ENCODE results near the gene TACC2. TPM values are rescaled to one million over a fixed set of nuclear protein-coding genes. Genes with fewer than 3 reads are reported as not detected.
"Not testable (repeated sequence)": the region's sequence is repeated elsewhere in the genome, so short reads cannot be mapped to it uniquely, and the experiment has no call there.

TACC2 gene
- total RNA-seq, 1 donor from 2014 or later, result not detected

DNA sequence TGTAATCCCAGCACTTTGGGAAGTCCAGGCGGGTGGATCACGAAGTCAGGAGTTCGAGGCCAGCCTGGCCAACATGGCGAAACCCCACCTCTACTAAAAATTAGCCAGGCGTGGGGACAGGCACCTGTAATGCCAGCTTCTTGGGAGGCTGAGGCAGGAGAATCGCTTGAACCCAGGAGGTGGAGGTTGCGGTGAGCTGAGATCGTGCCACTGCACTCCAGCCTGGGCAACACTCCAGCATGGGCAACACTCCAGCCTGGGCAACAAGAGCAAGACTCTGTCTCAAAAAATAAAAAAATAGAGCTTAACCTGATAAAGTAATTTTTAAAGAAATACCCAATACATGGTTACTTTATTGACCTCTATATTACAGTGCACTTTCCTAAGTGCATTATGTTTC, 19.9 kb upstream of the TACC2 start:
- H3K27ac Mint-ChIP-seq; H3K9me3 Mint-ChIP-seq; H3K4me3 Mint-ChIP-seq (ENCODE audit: low read depth); DNase-seq (ENCODE audit: low spot score); H3K27me3 Mint-ChIP-seq (ENCODE audit: low read depth); intact Hi-C loops (cut with micrococcal nuclease): not testable (repeated sequence)
- Mint-ChIP-seq H3K36me3 (ENCODE audit: low read depth) (peaks cover 53% of the 10 kb centered on the region), H3K4me1 (ENCODE audit: low read depth) (peaks cover 11% of the 10 kb centered on the region)

DNA sequence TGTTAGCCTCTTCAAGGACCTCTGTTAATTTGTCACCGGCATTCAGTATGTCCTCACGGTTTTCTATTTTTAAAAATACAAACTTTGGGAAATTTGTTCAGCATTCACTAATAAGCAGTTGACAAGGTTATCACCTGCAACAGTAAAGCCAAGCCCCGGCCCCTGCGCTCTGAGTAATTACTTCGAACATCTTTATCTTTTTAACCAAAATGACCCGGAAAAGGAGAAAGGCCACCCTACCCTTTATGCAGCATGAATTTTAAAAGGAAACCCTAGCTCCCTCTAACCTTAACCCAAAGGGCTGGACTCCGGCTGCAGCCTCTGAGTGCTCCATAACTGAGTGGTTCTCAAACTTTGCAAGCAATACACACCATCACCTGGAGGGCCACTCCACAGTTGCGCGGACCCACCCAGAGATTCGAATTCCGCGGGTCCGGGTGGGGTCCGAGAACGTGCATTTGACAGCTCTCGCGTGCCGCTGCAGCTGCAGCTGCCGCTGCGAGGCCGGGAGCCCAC, 14.9 kb upstream of the TACC2 start:
- Mint-ChIP-seq H3K4me3 (ENCODE audit: low read depth) (peak overlapping the region; percentile 86), H3K27me3 (ENCODE audit: low read depth) (no peaks in the 10 kb centered on the region), H3K27ac (no peak overlapping the region), H3K9me3 (peaks cover 19% of the 10 kb centered on the region), H3K36me3 (ENCODE audit: low read depth) (peaks cover 32% of the 10 kb centered on the region), H3K4me1 (ENCODE audit: low read depth) (peaks cover 12% of the 10 kb centered on the region)
- intact Hi-C loops (cut with micrococcal nuclease), result loop anchor here (1.0 kb wide), 1 partner anchor 46 kb away; the partner anchor contains the start of gene ATE1
- DNase-seq (ENCODE audit: low spot score), result no peak

DNA sequence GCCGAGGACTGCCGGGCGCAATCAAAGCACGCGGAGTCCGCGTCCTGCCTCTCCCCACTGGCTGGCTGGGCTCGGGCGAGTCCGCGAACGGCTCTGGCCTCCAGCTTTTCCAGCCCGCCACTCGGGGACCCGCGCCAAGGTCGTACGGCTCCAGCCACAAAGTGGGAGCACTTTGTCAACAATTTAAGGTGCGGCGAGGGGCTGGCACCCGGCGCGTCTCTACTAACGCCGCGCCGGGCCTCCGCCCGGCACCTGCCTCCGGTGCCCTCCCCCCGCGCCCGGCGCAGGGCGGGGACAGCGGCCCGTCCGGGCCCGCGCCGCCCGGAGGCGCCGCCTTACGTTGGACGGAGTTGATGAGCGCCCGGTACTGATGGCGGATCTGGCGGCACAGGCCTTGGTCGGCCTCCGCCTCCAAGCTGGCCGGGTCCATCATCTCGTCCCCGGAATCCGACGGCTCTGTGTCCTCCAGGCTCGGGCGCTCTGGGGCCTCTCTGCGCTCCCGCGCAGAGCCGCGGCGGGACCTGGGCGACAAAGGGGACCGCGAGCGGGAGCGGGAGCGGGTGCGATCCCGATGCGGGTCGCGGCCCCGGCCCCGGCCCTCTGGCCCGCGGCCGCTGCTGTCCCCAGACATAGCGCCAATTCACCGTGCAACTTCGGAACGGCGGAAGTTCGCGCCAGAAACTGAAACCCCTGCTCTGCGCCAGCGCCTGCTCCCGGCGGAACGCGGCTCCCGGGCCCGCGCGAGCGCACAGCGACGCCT, 14.2 kb upstream of the TACC2 start, which contains the start of gene NSMCE4A:
NSMCE4A (minus strand) TSS at position 683 of the 760 bp plus-strand sequence; CDS start at position 631, 52 bp downstream.
- peaks cover 12% of the 10 kb centered on the region for H3K4me1 Mint-ChIP-seq (ENCODE audit: low read depth)
- DNase-seq (ENCODE audit: low spot score), result peak; percentile 67
- H3K4me3 Mint-ChIP-seq (ENCODE audit: low read depth), result peak within 1 kb of the TSS; percentile 86
- no peaks in the 10 kb centered on the region for H3K27me3 Mint-ChIP-seq (ENCODE audit: low read depth)
- H3K27ac Mint-ChIP-seq, result no peak within 1 kb of the TSS
- peaks cover 29% of the 10 kb centered on the region for H3K36me3 Mint-ChIP-seq (ENCODE audit: low read depth)
- H3K9me3 Mint-ChIP-seq, result peaks cover 19% of the 10 kb centered on the region
- intact Hi-C loops (cut with micrococcal nuclease), result loop anchor here (1.0 kb wide), 1 partner anchor 46 kb away; the partner anchor contains the start of gene ATE1

DNA sequence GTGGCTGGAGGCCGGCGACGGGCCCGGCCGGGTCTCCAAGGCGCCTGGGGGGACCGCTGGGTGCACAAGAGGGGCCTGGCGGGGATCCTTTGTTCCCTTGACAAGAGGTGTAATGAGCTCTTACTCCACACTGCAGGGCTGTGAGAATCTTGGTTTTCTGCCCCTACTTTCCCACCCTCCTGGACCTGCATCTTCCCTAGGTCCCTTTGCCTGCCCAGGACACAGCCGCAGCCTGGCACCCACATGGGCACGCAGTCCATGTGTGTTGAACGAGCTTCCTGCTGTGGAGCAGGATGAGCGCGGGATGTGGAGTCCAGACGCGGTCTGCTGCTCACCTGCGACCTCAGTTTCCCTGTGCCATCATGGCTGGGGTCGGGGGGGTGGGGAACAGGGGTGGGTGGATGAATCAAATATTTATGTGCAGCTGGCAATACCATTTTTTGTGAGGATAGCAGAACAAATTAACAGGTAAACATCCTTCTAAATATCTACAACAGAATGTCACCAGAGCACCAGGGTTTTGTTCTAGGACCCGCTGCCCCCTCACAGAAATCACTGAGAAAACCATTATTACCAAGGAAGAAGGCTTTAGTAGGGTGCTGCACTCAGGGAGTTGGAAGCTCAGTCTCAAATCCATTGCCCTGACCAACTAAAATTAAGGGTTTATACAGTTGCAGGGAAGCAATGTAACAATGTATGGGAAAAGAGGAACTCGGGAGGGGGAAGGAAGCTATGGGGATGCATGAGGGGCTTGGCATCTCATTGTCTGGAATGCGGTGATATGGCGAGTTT, 13.5 kb upstream of the TACC2 start:
- no peaks in the 10 kb centered on the region for H3K27me3 Mint-ChIP-seq (ENCODE audit: low read depth)
- H3K4me1 Mint-ChIP-seq (ENCODE audit: low read depth), result peaks cover 12% of the 10 kb centered on the region
- H3K36me3 Mint-ChIP-seq (ENCODE audit: low read depth), result peaks cover 27% of the 10 kb centered on the region
- H3K9me3 Mint-ChIP-seq, result peaks cover 19% of the 10 kb centered on the region
- intact Hi-C loops (cut with micrococcal nuclease), result no loop called here
- H3K4me3 Mint-ChIP-seq (ENCODE audit: low read depth), result peak overlapping the region; percentile 64
- H3K27ac Mint-ChIP-seq, result no peak overlapping the region
- no peak for DNase-seq (ENCODE audit: low spot score)

DNA sequence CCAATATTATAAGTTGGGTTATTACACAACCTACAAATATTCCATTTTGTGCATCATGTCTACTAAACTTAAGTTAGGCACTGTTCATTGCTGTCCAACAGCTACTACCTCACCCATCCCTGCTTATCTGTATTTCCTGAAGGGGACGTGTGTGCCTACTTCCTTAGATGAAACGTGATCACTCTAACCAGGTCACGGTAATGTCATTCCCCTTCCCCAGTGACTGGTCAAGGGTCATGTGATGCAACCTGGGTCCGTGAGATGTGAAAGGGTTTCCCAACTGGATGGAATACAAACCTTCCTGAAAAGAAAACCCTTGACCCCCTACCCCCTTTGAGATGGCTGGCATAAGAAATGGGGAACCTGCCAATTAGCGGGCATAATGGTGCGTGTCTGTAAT, 12.4 kb upstream of the TACC2 start:
- intact Hi-C loops (cut with micrococcal nuclease), result no loop called here

DNA sequence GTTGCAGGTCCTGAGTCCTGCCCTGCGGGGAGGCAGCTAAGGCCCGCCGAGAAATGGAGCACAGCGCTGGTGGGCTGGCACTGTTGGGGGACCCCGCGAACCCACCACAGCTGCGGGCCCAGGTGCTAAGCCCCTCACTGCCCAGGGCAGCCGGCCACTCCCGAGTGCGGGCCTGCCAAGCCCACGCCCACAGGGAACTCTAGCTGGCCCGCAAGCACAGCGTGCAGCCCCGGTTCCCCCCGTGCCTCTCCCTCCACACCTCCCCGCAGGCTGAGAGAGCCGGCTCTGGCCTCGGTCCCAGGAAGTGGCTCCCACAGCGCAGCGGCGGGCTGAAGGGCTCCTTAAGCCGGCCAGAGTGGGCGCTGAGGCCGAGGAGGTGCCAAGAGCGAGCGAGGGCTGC, 10.5 kb upstream of the TACC2 start:
- Mint-ChIP-seq H3K36me3 (ENCODE audit: low read depth) (peaks cover 6% of the 10 kb centered on the region), H3K27me3 (ENCODE audit: low read depth) (no peaks in the 10 kb centered on the region), H3K4me3 (ENCODE audit: low read depth) (no peak overlapping the region), H3K9me3 (peaks cover 19% of the 10 kb centered on the region), H3K4me1 (ENCODE audit: low read depth) (peaks cover 3% of the 10 kb centered on the region), H3K27ac (no peak overlapping the region)
- DNase-seq (ENCODE audit: low spot score), result no peak
- intact Hi-C loops (cut with micrococcal nuclease), result no loop called here

More for the DNA sequence above, 12.4 kb upstream of the TACC2 start:
- no peak overlapping the region for H3K27ac Mint-ChIP-seq
- no peak for DNase-seq (ENCODE audit: low spot score)
- peaks cover 19% of the 10 kb centered on the region for H3K9me3 Mint-ChIP-seq
- peaks cover 19% of the 10 kb centered on the region for H3K36me3 Mint-ChIP-seq (ENCODE audit: low read depth)
- peak overlapping the region; percentile 26 for H3K4me3 Mint-ChIP-seq (ENCODE audit: low read depth)
- H3K27me3 Mint-ChIP-seq (ENCODE audit: low read depth), result no peaks in the 10 kb centered on the region
- peaks cover 12% of the 10 kb centered on the region for H3K4me1 Mint-ChIP-seq (ENCODE audit: low read depth)

DNA sequence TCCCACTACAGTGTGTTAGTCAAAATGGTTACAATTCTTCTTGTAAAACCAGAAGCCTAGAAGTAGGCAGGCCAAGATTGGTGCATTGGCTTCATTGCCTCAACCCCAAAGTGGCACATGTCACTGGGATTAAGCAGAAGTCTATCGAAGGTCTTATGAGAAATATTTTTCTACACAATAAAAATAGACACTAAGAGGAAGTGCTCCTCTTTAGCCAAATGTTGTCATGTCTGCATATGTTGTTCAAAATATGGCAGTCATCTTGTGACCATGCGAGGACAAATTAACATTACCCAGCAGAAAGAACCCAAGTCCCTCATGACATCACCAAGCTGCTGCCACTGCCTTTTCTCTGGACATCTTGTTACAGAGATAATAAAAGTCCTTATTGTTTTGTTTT, 7.6 kb upstream of the TACC2 start:
- Mint-ChIP-seq H3K4me3 (ENCODE audit: low read depth) (no peak overlapping the region), H3K9me3 (peaks cover 31% of the 10 kb centered on the region), H3K27ac (no peak overlapping the region), H3K36me3 (ENCODE audit: low read depth) (peaks cover 3% of the 10 kb centered on the region), H3K4me1 (ENCODE audit: low read depth) (no peaks in the 10 kb centered on the region), H3K27me3 (ENCODE audit: low read depth) (no peaks in the 10 kb centered on the region)
- intact Hi-C loops (cut with micrococcal nuclease), result no loop called here
- no peak for DNase-seq (ENCODE audit: low spot score)

DNA sequence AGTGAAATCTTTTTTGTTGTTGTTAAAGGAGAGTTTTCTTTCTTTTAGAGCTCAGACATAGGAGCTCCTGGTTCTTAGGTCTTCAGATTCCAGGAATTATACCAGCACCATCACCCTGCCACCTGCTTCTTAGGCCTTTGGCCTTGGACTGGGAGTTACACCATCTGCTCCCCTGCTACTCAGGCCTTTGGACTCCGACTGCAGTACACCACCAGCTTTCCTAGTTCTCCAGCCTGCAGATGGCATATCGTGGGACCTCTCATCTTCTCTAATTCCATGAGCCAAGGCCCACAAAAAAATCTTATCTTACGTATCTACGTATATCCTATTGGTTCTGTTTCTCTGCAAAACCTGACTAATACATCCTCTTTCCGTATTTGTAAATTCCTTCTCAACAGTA, 5.1 kb upstream of the TACC2 start:
- H3K9me3 Mint-ChIP-seq, result peaks cover 21% of the 10 kb centered on the region
- H3K27ac Mint-ChIP-seq, result no peak overlapping the region

DNA sequence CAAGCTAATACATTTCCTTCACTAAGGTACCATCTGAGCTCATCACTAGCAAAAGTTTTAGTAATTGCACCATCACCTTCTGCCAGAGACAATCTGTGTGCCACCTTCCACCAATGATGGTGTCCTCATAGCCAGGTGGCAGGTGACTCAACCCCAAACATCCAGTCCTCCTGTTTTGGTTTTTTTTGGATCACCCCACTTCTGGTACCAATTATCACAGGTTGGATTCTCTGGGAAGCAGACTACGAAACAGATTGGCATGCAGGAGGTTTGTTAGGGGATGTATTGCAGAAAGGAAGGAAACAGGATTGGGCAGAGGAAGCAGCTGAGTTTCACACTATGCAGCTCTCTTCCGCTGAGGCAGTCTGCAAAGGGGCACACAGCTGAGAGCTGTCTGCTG, 4.5 kb upstream of the TACC2 start:
- no peak for DNase-seq (ENCODE audit: low spot score)
- Mint-ChIP-seq H3K36me3 (ENCODE audit: low read depth) (no peaks in the 10 kb centered on the region), H3K4me3 (ENCODE audit: low read depth) (no peak overlapping the region), H3K27me3 (ENCODE audit: low read depth) (no peaks in the 10 kb centered on the region), H3K9me3 (peaks cover 21% of the 10 kb centered on the region), H3K27ac (no peak overlapping the region), H3K4me1 (ENCODE audit: low read depth) (peaks cover 3% of the 10 kb centered on the region)
- intact Hi-C loops (cut with micrococcal nuclease), result no loop called here

More for the DNA sequence above, 5.1 kb upstream of the TACC2 start:
- Mint-ChIP-seq H3K4me1 (ENCODE audit: low read depth) (peaks cover 3% of the 10 kb centered on the region), H3K36me3 (ENCODE audit: low read depth) (no peaks in the 10 kb centered on the region), H3K4me3 (ENCODE audit: low read depth) (no peak overlapping the region), H3K27me3 (ENCODE audit: low read depth) (no peaks in the 10 kb centered on the region)
- no peak for DNase-seq (ENCODE audit: low spot score)
- intact Hi-C loops (cut with micrococcal nuclease), result no loop called here

DNA sequence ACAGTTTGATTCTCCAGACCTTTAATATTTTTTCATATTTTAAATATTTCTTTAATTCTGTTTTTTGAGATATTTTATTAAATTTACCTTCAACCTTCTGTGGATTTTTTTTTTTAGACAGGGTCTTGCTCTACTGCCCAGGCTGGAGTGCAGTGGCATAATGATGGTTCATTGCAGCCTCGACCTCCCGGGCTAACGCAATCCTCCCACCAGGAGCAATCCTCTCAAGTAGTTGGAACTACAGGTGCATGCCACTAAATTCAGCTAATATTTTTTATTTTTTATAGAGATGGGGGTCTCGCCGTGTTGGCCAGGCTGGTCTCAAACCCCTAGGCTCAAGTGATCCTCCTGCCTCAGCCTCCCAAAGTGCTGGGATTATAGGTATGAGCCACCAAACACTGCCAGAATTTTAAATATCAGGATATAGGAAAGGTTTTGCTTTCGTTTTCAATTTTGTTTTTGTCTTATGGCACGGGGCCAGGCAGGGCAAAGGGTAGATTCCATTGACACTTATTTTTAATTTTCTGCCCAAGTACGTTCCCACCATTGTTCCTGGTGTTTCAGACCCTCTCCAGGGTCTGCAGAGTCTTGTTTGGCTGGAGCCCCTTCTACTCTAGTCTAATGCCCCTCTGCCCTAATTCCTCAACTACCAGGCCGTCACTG, 1.2 kb downstream of the TACC2 start:
- H3K4me1 Mint-ChIP-seq (ENCODE audit: low read depth), result peaks cover 6% of the 10 kb centered on the region
- H3K4me3 Mint-ChIP-seq (ENCODE audit: low read depth), result no peak overlapping the region
- no peak overlapping the region for H3K27ac Mint-ChIP-seq
- DNase-seq (ENCODE audit: low spot score), result no peak
- intact Hi-C loops (cut with micrococcal nuclease), result no loop called here
- H3K9me3 Mint-ChIP-seq, result peaks cover 5% of the 10 kb centered on the region
- no peaks in the 10 kb centered on the region for H3K36me3 Mint-ChIP-seq (ENCODE audit: low read depth)
- H3K27me3 Mint-ChIP-seq (ENCODE audit: low read depth), result peaks cover 10% of the 10 kb centered on the region

DNA sequence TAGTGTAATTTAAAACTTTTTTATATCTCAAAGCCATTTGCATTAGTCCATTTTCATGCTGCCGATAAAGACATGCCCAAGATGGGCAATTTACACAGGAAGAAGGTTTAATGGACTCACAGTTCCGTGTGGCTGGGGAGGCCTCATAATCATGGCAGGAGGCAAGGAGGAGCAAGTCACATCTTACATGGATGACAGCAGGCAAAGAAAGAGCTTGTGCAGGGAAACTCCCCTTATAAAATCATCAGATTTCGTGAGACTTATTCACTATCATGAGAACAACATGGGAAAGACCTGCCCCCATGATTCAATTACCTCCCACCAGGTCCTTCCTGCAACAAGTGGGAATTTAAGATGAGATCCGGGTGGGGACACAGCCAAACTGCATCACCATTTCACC, 2.8 kb downstream of the TACC2 start:
- H3K27ac Mint-ChIP-seq; intact Hi-C loops (cut with micrococcal nuclease); DNase-seq (ENCODE audit: low spot score); H3K27me3 Mint-ChIP-seq (ENCODE audit: low read depth); H3K9me3 Mint-ChIP-seq; H3K4me1 Mint-ChIP-seq (ENCODE audit: low read depth); H3K36me3 Mint-ChIP-seq (ENCODE audit: low read depth); H3K4me3 Mint-ChIP-seq (ENCODE audit: low read depth): not testable (repeated sequence)

DNA sequence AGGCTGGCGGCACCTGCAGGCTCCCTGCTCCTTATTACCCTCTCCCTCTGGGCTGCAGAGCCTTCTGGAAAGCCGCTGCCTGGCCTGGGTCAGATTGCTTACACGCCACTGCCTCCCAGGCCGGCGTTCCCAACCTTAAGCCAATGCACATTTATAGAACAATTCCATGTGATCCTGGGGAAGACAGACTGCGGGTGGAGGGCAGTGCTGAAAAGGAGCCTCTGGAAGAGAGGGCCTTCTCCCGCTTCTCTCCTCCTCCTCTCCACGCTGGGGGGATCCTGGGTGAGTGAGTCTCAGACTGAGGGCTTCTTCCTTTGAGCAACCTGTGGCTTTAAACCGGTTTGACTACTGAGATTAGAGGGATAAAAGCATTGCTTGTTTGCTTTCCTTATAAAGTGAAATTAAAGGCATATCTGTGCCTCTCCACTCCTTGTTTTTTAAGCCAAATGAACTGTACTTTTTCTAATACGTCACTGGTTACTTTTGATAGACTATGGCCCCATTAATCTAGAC, 5.5 kb downstream of the TACC2 start:
- Mint-ChIP-seq H3K4me3 (ENCODE audit: low read depth) (no peak overlapping the region), H3K36me3 (ENCODE audit: low read depth) (no peaks in the 10 kb centered on the region), H3K27ac (no peak overlapping the region), H3K27me3 (ENCODE audit: low read depth) (peaks cover 10% of the 10 kb centered on the region), H3K9me3 (peaks cover under 1% of the 10 kb centered on the region), H3K4me1 (ENCODE audit: low read depth) (peaks cover 3% of the 10 kb centered on the region)
- DNase-seq (ENCODE audit: low spot score), result no peak
- intact Hi-C loops (cut with micrococcal nuclease), result no loop called here
